ENCODE measurements around the gene EREG. TPM values are rescaled to one million over a fixed set of nuclear protein-coding genes. Genes with fewer than 3 reads are reported as not detected.
A peak's percentile ranks its signal among the peaks of the same experiment; 100 is the strongest.

Gene EREG
- total and polyA plus RNA-seq, 9 of the 15 experiments (the other 6 are each of a cell fraction or from before 2014, with no cell fraction given) = 0.97 to 7.3 (median 2.5) TPM

GRCh38 chr4:74394476-74395136, 29.7 kb downstream of the EREG start (continued):
- no peak for TF ChIP-seq HMGXB4 (CRISPR knock-in tag; IDR thresholded peaks at IDR 0.05)
- 0 out of 4 replicates have a peak, but pooled peaks of 1 of the 2 experiments have one; percentile 15 for TF ChIP-seq HDAC1 (IDR thresholded peaks at IDR 0.05)
- peak; percentile 80 for TF ChIP-seq ETV5 (CRISPR knock-in tag; IDR thresholded peaks at IDR 0.05; ENCODE audit: low read depth)
- TF ChIP-seq SRSF7 (optimal IDR thresholded peaks at IDR 0.05; ENCODE audit: low read depth, low read length) = no peak
- no peak for TF ChIP-seq SAP30 (IDR thresholded peaks at IDR 0.05; ENCODE audit: borderline replicate concordance, insufficient read depth, low read depth, low read length, poor library complexity, severe bottlenecking)
- TF ChIP-seq FOXA3 (CRISPR knock-in tag; conservative IDR thresholded peaks at IDR 0.05 in 1 of 2, IDR thresholded peaks at IDR 0.05 in 1 of 2) = no peak; a peak in 1 of 4 replicates
- no peak for TF ChIP-seq TAF9B (IDR thresholded peaks at IDR 0.05; ENCODE audit: partially characterized antibody)
- no peak for TF ChIP-seq SREBF2 (CRISPR knock-in tag; IDR thresholded peaks at IDR 0.05)
- TF ChIP-seq PYGO2 (tag; IDR thresholded peaks at IDR 0.05) = no peak
- 0 out of 2 replicates have a peak, but pooled peaks have one; percentile 14 for TF ChIP-seq ELF1 (tag; IDR thresholded peaks at IDR 0.05)
- TF ChIP-seq FOSL1 (tag; conservative IDR thresholded peaks at IDR 0.05) = peak; percentile 97
- TF ChIP-seq MNT (conservative IDR thresholded peaks at IDR 0.05) = no peak
- TF ChIP-seq TCF3 (CRISPR knock-in tag; IDR thresholded peaks at IDR 0.05) = peak; percentile 47; the same call in 1 of the 2 replicates
- TF ChIP-seq NFE2L1 (tag; IDR thresholded peaks at IDR 0.05; ENCODE audit: borderline replicate concordance, low read depth) = no peak
- 0 out of 4 replicates have a peak, but pooled peaks of 1 of the 2 experiments have one; percentile 11 for TF ChIP-seq NRF1 (conservative IDR thresholded peaks at IDR 0.05 in 1 of 2, IDR thresholded peaks at IDR 0.05 in 1 of 2)
- TF ChIP-seq MTA1 (IDR thresholded peaks at IDR 0.05; ENCODE audit: borderline replicate concordance) = peak; percentile 81; the same call in 1 of the 2 replicates
- peak; percentile 27 for TF ChIP-seq FOS (IDR thresholded peaks at IDR 0.05; ENCODE audit: extremely low read depth, insufficient read length)
- no peak for TF ChIP-seq THRB (CRISPR knock-in tag; conservative IDR thresholded peaks at IDR 0.05)
- no peak for TF ChIP-seq CEBPB (tag; IDR thresholded peaks at IDR 0.05)
- no peak for TF ChIP-seq DIDO1 (tag; IDR thresholded peaks at IDR 0.05; ENCODE audit: low read depth)
- TF ChIP-seq MYNN (IDR thresholded peaks at IDR 0.05) = no peak
- no peak for TF ChIP-seq MYNN (CRISPR knock-in tag; IDR thresholded peaks at IDR 0.05)
- peak in 1 of 2 experiments; percentile 47; a peak in 1 of 4 replicates for TF ChIP-seq MAZ (CRISPR knock-in tag; conservative IDR thresholded peaks at IDR 0.05 in 1 of 2, IDR thresholded peaks at IDR 0.05 in 1 of 2)
- TF ChIP-seq BACH1 (tag; IDR thresholded peaks at IDR 0.05) = no peak

Data from K562 (cell line).